HG03175 (cell line): ENCODE results near the gene MRPL51.
"Not testable (repeated sequence)": the region's sequence is repeated elsewhere in the genome, so short reads cannot be mapped to it uniquely, and the experiment has no call there.

Source experiments
- ATAC-seq: cut with Tn5 transposase; IDR thresholded peaks from one replicate; pipeline ENCODE4 v1.9.1; 2021; ENCODE audit warnings: mild to moderate bottlenecking, moderate library complexity; ENCODE audit not compliant: unreplicated experiment

MRPL51 gene

GRCh38 chr12:6532051-6532926 lies 39.2 kb upstream of the MRPL51 start:
- ATAC-seq: no peak

- ATAC-seq: no peak
These were observed 37.7 kb upstream of the MRPL51 start for GRCh38 chr12:6530576-6531260.

- no peak for ATAC-seq
These were observed 36.3 kb upstream of the MRPL51 start for GRCh38 chr12:6529291-6529737.

- no peak for ATAC-seq
These were observed 35.6 kb upstream of the MRPL51 start for GRCh38 chr12:6528539-6529235.

- ATAC-seq: no peak
These were observed 34.6 kb upstream of the MRPL51 start for GRCh38 chr12:6527711-6528110.

GRCh38 chr12:6526766-6527525 lies 33.9 kb upstream of the MRPL51 start:
- ATAC-seq: no peak

GRCh38 chr12:6526201-6526600 lies 33.1 kb upstream of the MRPL51 start:
- no peak for ATAC-seq

- no peak for ATAC-seq
These were observed 31.6 kb upstream of the MRPL51 start for GRCh38 chr12:6524648-6525047.

- no peak for ATAC-seq
These were observed 30.6 kb upstream of the MRPL51 start for GRCh38 chr12:6523708-6524107.

- ATAC-seq: no peak
These were observed 29.1 kb upstream of the MRPL51 start for GRCh38 chr12:6522193-6522592.

- ATAC-seq: no peak
These were observed 27.1 kb upstream of the MRPL51 start for GRCh38 chr12:6520186-6520585.

GRCh38 chr12:6508087-6508486 lies 15.0 kb upstream of the MRPL51 start:
- ATAC-seq: no peak

GRCh38 chr12:6507102-6507998 lies 14.3 kb upstream of the MRPL51 start:
- ATAC-seq: no peak

GRCh38 chr12:6500466-6500865 lies 7.4 kb upstream of the MRPL51 start:
- no peak for ATAC-seq

- not testable (repeated sequence) for ATAC-seq
These were observed 4.2 kb upstream of the MRPL51 start for GRCh38 chr12:6497291-6497690.

- no peak for ATAC-seq
These were observed 1.9 kb upstream of the MRPL51 start for GRCh38 chr12:6494968-6495367.

- ATAC-seq: no peak
These were observed 1.2 kb upstream of the MRPL51 start for GRCh38 chr12:6494258-6494743.

GRCh38 chr12:6493497-6494257 lies 615 bp upstream of the MRPL51 start, which contains the start of gene NCAPD2:
TSS of gene NCAPD2 (plus strand) at chr12:6494102. CDS start at chr12:6495099, 997 bp downstream.
- ATAC-seq: peak; percentile 90

GRCh38 chr12:6490673-6491072 lies 2.4 kb downstream of the MRPL51 start:
- ATAC-seq: not testable (repeated sequence)
